Activated CD8-positive, alpha-beta T cell treated with anti-CD3 and anti-CD28 coated beads for 36 hours (primary cell): ENCODE data around the gene MOV10L1. TPM values are rescaled to one million over a fixed set of nuclear protein-coding genes. Genes with fewer than 3 reads are reported as not detected.

Experiments
- ATAC-seq: fragments of 200-7000 bp; cut with Tn5 transposase; one replicate; pipeline ENCODE4 v1.10.0; 2021; ENCODE audit warnings: mild to moderate bottlenecking, moderate library complexity
- CTCF ChIA-PET: fragments of 350-600 bp; sonication (Branson Sonifier 250); formaldehyde crosslinking; loops from one replicate; lab custom pipeline; 2021; ENCODE audit warnings: antibody characterized with exemption; lab: Charles Lee
- POLR2A ChIA-PET: fragments of 350-600 bp; sonication (Branson Sonifier 250); formaldehyde crosslinking; loops from one replicate; lab custom pipeline; 2021; ENCODE audit warnings: antibody characterized with exemption; lab: Charles Lee
- DNase-seq: peaks from one replicate; pipeline ENCODE4 v3.0.0-alpha.2; 2020
- H3K27ac Mint-ChIP-seq: one replicate; pipeline ENCODE4 v1.8.0; 2021; ENCODE audit warnings: mild to moderate bottlenecking, mixed read lengths
- H3K27me3 Mint-ChIP-seq: one replicate; pipeline ENCODE4 v1.8.0; 2021; ENCODE audit warnings: mixed read lengths
- H3K36me3 Mint-ChIP-seq: one replicate; pipeline ENCODE4 v1.8.0; 2021; ENCODE audit warnings: low read depth, mixed read lengths
- H3K4me1 Mint-ChIP-seq: one replicate; pipeline ENCODE4 v1.8.0; 2021; ENCODE audit warnings: low read depth, mixed read lengths
- H3K4me3 Mint-ChIP-seq: one replicate; pipeline ENCODE4 v1.8.0; 2021; ENCODE audit warnings: mild to moderate bottlenecking, moderate library complexity, mixed read lengths
- H3K9me3 Mint-ChIP-seq: one replicate; pipeline ENCODE4 v1.8.0; 2021; ENCODE audit warnings: mixed read lengths
- intact Hi-C: fragments of 100-400 bp; cut with micrococcal nuclease; formaldehyde crosslinking; loops from one replicate; pipeline ENCODE4 v1.10.0; 2022
- total RNA-seq, 2 experiments: library from RNA; stranded (reverse); gene quantifications; one replicate each; pipeline ENCODE4 v1.2.3, GENCODE V29; 2021
- TF ChIP-seq, protein P1 (sequence below): fragments of 200-600 bp; IDR thresholded peaks from one replicate; pipeline ENCODE4 v1.8.0; 2022; ENCODE audit warnings: antibody characterized with exemption, mild to moderate bottlenecking

MOV10L1 gene
- total RNA-seq, 2 experiments from 2014 or later, result 0.34 TPM; not detected in 1

DNA sequence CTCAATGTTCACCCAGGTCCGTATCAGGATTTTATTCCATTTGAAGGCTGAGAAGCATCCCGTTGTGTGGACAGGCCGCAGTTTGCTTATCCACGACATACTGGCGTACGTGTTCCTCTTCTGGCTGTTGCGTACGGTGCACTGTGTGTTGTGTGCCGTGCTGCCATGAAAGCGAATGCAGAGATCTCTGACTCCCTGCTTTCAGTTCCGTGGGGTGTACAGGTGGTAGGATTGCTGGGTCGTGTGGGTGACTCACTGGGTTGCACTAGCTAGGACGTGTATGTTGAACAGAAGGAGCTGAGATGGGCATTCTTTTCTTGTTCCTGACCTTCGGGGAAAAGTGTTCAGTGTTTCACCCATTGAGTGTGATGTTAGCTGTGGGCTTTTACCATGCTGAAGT lies 121.3 kb downstream of the MOV10L1 start:
- peaks cover 4% of the 10 kb centered on the region for H3K4me1 Mint-ChIP-seq
- intact Hi-C loops, result no loop called here
- H3K36me3 Mint-ChIP-seq, result peaks cover 24% of the 10 kb centered on the region
- ATAC-seq (no peak), DNase-seq (no peak)
- ChIA-PET CTCF (interaction anchor here (0.9 to 2.1 kb wide), 4 partner anchors 62 to 181 kb away, joined by 4 to 10 read pairs (median 4); no protein-coding TSS in a partner anchor), POLR2A (no interaction called here)
- no peak overlapping the region for H3K4me3 Mint-ChIP-seq
- no peaks in the 10 kb centered on the region for H3K9me3 Mint-ChIP-seq
- H3K27me3 Mint-ChIP-seq, result no peaks in the 10 kb centered on the region
- H3K27ac Mint-ChIP-seq, result no peak overlapping the region
- TF ChIP-seq, protein P1, sequence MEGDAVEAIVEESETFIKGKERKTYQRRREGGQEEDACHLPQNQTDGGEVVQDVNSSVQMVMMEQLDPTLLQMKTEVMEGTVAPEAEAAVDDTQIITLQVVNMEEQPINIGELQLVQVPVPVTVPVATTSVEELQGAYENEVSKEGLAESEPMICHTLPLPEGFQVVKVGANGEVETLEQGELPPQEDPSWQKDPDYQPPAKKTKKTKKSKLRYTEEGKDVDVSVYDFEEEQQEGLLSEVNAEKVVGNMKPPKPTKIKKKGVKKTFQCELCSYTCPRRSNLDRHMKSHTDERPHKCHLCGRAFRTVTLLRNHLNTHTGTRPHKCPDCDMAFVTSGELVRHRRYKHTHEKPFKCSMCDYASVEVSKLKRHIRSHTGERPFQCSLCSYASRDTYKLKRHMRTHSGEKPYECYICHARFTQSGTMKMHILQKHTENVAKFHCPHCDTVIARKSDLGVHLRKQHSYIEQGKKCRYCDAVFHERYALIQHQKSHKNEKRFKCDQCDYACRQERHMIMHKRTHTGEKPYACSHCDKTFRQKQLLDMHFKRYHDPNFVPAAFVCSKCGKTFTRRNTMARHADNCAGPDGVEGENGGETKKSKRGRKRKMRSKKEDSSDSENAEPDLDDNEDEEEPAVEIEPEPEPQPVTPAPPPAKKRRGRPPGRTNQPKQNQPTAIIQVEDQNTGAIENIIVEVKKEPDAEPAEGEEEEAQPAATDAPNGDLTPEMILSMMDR, result no peak

Other genes with a start within 250 kb of the MOV10L1 start
- 10 to 100 TPM; 19.7 to 20.1 TPM for gene ZBED4, start 236.2 kb upstream of the MOV10L1 start, total RNA-seq
- gene ALG12, start 171.6 kb upstream of the MOV10L1 start, total RNA-seq, result 10 to 100 TPM; 10.7 to 12.0 TPM
- gene CRELD2, start 171.4 kb upstream of the MOV10L1 start, total RNA-seq, result 10 to 100 TPM; 26.1 to 28.2 TPM
- 100 to 1,000 TPM; 146 to 158 TPM for gene PIM3, start 129.2 kb upstream of the MOV10L1 start, total RNA-seq
- gene IL17REL, start 77.2 kb upstream of the MOV10L1 start, total RNA-seq, result under 1 TPM in 1 of 2 experiments, not detected in 1; 0.14 TPM
- gene TTLL8, start 31.7 kb upstream of the MOV10L1 start, total RNA-seq, result not detected
- gene MLC1, start 4.6 kb upstream of the MOV10L1 start, total RNA-seq, result 1 to 10 TPM; 1.3 to 1.5 TPM
- gene PANX2, start 80.7 kb downstream of the MOV10L1 start, total RNA-seq, result 1 to 10 TPM; 3.3 to 3.9 TPM
- gene TRABD, start 95.9 kb downstream of the MOV10L1 start, total RNA-seq, result 100 to 1,000 TPM; 110 to 114 TPM
- gene SELENOO, start 111.0 kb downstream of the MOV10L1 start, total RNA-seq, result 10 to 100 TPM; 24.0 to 25.5 TPM
- 10 to 100 TPM; 44.8 to 47.2 TPM for gene TUBGCP6, start 155.0 kb downstream of the MOV10L1 start, total RNA-seq
- gene HDAC10, start 161.3 kb downstream of the MOV10L1 start, total RNA-seq, result 10 to 100 TPM; 43.0 to 44.3 TPM
- gene MAPK12, start 171.7 kb downstream of the MOV10L1 start, total RNA-seq, result 1 to 10 TPM; 7.9 to 9.2 TPM
- gene MAPK11, start 180.4 kb downstream of the MOV10L1 start, total RNA-seq, result 1 to 10 TPM; 5.9 to 6.2 TPM
- gene PLXNB2, start 217.6 kb downstream of the MOV10L1 start, total RNA-seq, result 10 to 100 TPM; 22.1 to 26.4 TPM
- 1 to 10 TPM; 4.6 to 5.3 TPM for gene DENND6B, start 237.0 kb downstream of the MOV10L1 start, total RNA-seq